MM.1S (cell line): Measurements from ENCODE around the gene CD300H.

ENCODE experiments used
- CTCF ChIP-seq: fragments of 300-600 bp; sonication (generic); IDR thresholded peaks from 2 replicates; pipeline ENCODE4 v1.5.1; 2016; ENCODE audit warnings: antibody characterized with exemption, low read length, mixed read lengths
- EZH2phosphoT487 ChIP-seq: fragments of 300-600 bp; sonication (generic); IDR thresholded peaks from 2 replicates; pipeline ENCODE4 v1.6.1; 2018; ENCODE audit warnings: antibody characterized with exemption, low read length

- TF ChIP-seq CTCF (no peak), EZH2phosphoT487 (no peak)
Observed at GRCh38 chr17:74563358-74563757, 4.0 kb downstream of the CD300H start.
